ENCODE data around the gene PTTG2.

GRCh38 chr4:38004062-38004461 is 43.9 kb downstream of the PTTG2 start:
- TF ChIP-seq POLR2AphosphoS5 (IDR thresholded peaks at IDR 0.05) (no peak), CTCF (IDR thresholded peaks at IDR 0.05) (no peak)
